ENCODE results near the gene MACC1. TPM values are rescaled to one million over a fixed set of nuclear protein-coding genes. Genes with fewer than 3 reads are reported as not detected.

Gene MACC1
- total and polyA plus RNA-seq, 2 donors (not counting 1 experiment from before 2014, with no cell fraction given): 0.92 to 6.2 TPM

DNA sequence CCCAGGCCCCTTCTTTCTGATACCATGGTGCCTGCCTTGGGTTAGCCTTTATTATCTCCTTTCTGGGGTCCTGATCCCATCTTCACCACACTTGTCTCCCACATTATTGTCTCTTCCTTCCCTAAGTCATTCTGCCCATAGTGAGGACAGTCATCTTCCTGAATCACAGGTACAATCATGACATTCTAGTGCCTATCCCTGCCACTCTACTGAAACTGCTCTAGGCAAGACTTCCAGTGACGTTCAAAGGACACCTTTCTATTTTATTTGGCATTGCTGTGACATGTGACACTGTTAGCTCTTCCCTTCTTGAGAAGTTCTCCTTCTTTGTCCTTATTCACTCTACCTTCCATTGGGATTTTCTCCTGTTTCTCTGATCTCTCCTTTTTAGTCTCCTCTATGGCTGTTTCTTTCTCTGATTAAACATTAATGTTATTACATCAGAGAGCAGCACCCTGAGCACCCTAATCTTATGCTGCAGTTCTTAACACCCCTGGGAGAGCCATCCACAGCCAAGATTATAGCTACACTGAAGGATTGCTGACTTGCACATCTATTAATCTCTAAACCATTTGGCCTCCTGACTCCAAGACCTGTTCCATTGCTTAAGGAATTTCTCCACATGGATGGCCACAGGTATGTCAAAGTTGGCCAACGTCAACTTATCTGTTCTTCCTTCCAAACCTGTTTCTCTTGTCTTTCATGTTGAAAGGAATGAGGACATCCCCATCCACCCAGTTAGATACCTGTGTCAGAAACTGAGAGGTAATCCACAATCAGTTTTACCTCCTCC is 10.9 kb downstream of the MACC1 start:
- ATAC-seq (ENCODE audit: low read depth): no peak
- Histone ChIP-seq H2AFZ (ENCODE audit: insufficient read depth, low read depth, low read length, poor library complexity, severe bottlenecking) (no peak overlapping the region), H3K27ac (ENCODE audit: low read length in 2 of 2) (no peak overlapping the region), H3K9me3 (ENCODE audit: control extremely low read depth in 1 of 3, control insufficient read depth in 2 of 3, insufficient read depth in 1 of 3, low read length in 2 of 3) (peaks cover 2 to 13% (median 10%) of the 10 kb centered on the region in 3 donors), H3K4me1 (ENCODE audit: control insufficient read depth in 2 of 2, insufficient read depth in 2 of 2, low read length in 2 of 2) (peaks cover 7 to 9% of the 10 kb centered on the region in 2 donors), H3K79me2 (ENCODE audit: control insufficient read depth, insufficient read depth, low read length) (peaks cover 34% of the 10 kb centered on the region), H3K4me3 (ENCODE audit: control extremely low read depth in 1 of 5, extremely low read depth in 1 of 5, insufficient read depth in 1 of 5, low read depth in 2 of 5, low read length in 4 of 5) (no peak overlapping the region), H3K4me2 (replicated peaks; ENCODE audit: low read depth, low read length, poor library complexity, severe bottlenecking) (no peak overlapping the region), H4K20me1 (ENCODE audit: control insufficient read depth, insufficient read depth, low read length, poor library complexity, severe bottlenecking) (no peaks in the 10 kb centered on the region), H3K27me3 (replicated peaks in 1 of 4; ENCODE audit: control extremely low read depth in 1 of 4, control insufficient read depth in 3 of 4, insufficient read depth in 4 of 4, low read length in 3 of 4) (no peaks in the 10 kb centered on the region), H3K9ac (ENCODE audit: low read length) (no peak overlapping the region), H3K36me3 (replicated peaks in 1 of 2; ENCODE audit: control extremely low read depth in 1 of 2, control insufficient read depth in 1 of 2, extremely low read depth in 1 of 2, insufficient read depth in 2 of 2, low read length in 1 of 2) (no peaks in the 10 kb centered on the region)
- no peak for DNase-seq
- POLR2A ChIA-PET: no interaction called here
- WGBS (ENCODE audit: insufficient coverage): 100% methylated on average over 2 of the region's 2 CpGs
- Mint-ChIP-seq H3K4me1 (peaks cover 12% of the 10 kb centered on the region), H3K4me3 (no peak overlapping the region), H3K27me3 (no peaks in the 10 kb centered on the region), H3K9me3 (ENCODE audit: insufficient read depth) (peaks cover 9% of the 10 kb centered on the region), H3K27ac (no peak overlapping the region)
- CTCF ChIA-PET: no interaction called here
- TF ChIP-seq EZH2 (IDR thresholded peaks at IDR 0.05; ENCODE audit: borderline replicate concordance, insufficient read depth, low read depth, low read length, poor library complexity, severe bottlenecking): no peak
- TF ChIP-seq, protein P1, sequence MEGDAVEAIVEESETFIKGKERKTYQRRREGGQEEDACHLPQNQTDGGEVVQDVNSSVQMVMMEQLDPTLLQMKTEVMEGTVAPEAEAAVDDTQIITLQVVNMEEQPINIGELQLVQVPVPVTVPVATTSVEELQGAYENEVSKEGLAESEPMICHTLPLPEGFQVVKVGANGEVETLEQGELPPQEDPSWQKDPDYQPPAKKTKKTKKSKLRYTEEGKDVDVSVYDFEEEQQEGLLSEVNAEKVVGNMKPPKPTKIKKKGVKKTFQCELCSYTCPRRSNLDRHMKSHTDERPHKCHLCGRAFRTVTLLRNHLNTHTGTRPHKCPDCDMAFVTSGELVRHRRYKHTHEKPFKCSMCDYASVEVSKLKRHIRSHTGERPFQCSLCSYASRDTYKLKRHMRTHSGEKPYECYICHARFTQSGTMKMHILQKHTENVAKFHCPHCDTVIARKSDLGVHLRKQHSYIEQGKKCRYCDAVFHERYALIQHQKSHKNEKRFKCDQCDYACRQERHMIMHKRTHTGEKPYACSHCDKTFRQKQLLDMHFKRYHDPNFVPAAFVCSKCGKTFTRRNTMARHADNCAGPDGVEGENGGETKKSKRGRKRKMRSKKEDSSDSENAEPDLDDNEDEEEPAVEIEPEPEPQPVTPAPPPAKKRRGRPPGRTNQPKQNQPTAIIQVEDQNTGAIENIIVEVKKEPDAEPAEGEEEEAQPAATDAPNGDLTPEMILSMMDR (IDR thresholded peaks at IDR 0.05): no peak
- intact Hi-C loops (cut with micrococcal nuclease): no loop called here

DNA sequence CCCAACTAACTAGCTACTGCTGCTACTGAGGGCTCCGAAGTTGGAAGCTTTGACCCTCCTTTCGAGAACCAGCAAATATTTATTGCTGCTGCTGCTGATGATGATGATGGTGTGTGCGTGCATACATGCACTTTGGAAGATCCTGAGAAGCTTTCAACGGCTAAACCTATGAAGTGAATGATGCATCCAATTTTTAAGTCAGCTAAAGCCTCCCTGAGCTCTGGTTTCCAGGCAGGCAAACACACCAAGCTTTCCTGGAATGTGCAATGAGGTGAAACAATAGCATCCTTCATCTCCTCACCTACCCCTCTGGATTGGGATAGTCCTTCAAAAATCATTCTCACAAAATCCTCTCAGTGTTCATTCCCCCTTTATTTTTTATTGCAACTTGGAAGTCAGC is 13.9 kb downstream of the MACC1 start:
- intact Hi-C loops (cut with micrococcal nuclease): no loop called here
- no peaks in the 10 kb centered on the region for H3K27me3 ChIP-seq (replicated peaks in 1 of 4; ENCODE audit: control extremely low read depth in 1 of 4, control insufficient read depth in 3 of 4, insufficient read depth in 4 of 4, low read length in 3 of 4)
- WGBS (ENCODE audit: insufficient coverage): 100% methylated on average over 2 of the region's 4 CpGs
- Mint-ChIP-seq H3K27me3 (no peaks in the 10 kb centered on the region), H3K4me1 (peaks cover 36% of the 10 kb centered on the region), H3K9me3 (ENCODE audit: insufficient read depth) (peaks cover 2% of the 10 kb centered on the region), H3K4me3 (no peak overlapping the region), H3K27ac (no peak overlapping the region)
- no peaks in the 10 kb centered on the region for H3K36me3 ChIP-seq (replicated peaks in 1 of 2; ENCODE audit: control extremely low read depth in 1 of 2, control insufficient read depth in 1 of 2, extremely low read depth in 1 of 2, insufficient read depth in 2 of 2, low read length in 1 of 2)
- no peaks in the 10 kb centered on the region for H4K20me1 ChIP-seq (ENCODE audit: control insufficient read depth, insufficient read depth, low read length, poor library complexity, severe bottlenecking)
- no peak overlapping the region for H3K27ac ChIP-seq (ENCODE audit: low read length in 2 of 2)
- H3K4me1 ChIP-seq (ENCODE audit: control insufficient read depth in 2 of 2, insufficient read depth in 2 of 2, low read length in 2 of 2): peaks cover 30 to 32% of the 10 kb centered on the region in 2 donors
- H3K9ac ChIP-seq (ENCODE audit: low read length): no peak overlapping the region
- ChIA-PET CTCF (interaction anchor here (1.6 kb wide), 1 partner anchor 11 kb away, joined by 4 read pairs; no protein-coding TSS in a partner anchor), POLR2A (no interaction called here)
- H3K79me2 ChIP-seq (ENCODE audit: control insufficient read depth, insufficient read depth, low read length): peaks cover 18% of the 10 kb centered on the region
- no peak overlapping the region for H3K4me3 ChIP-seq (ENCODE audit: control extremely low read depth in 1 of 5, extremely low read depth in 1 of 5, insufficient read depth in 1 of 5, low read depth in 2 of 5, low read length in 4 of 5)
- TF ChIP-seq EZH2 (IDR thresholded peaks at IDR 0.05; ENCODE audit: borderline replicate concordance, insufficient read depth, low read depth, low read length, poor library complexity, severe bottlenecking): no peak
- TF ChIP-seq, protein P1 (IDR thresholded peaks at IDR 0.05): no peak
- no peaks in the 10 kb centered on the region for H3K9me3 ChIP-seq (ENCODE audit: control extremely low read depth in 1 of 3, control insufficient read depth in 2 of 3, insufficient read depth in 1 of 3, low read length in 2 of 3)
- no peak for DNase-seq
- no peak overlapping the region for H3K4me2 ChIP-seq (replicated peaks; ENCODE audit: low read depth, low read length, poor library complexity, severe bottlenecking)
- H2AFZ ChIP-seq (ENCODE audit: insufficient read depth, low read depth, low read length, poor library complexity, severe bottlenecking): no peak overlapping the region
- no peak for ATAC-seq (ENCODE audit: low read depth)
